Muscle layer of colon (tissue), 2 donors: ENCODE data around the gene PSRC1.
"Not testable (repeated sequence)": the region's sequence is repeated elsewhere in the genome, so short reads cannot be mapped to it uniquely, and the experiment has no call there.

Experiments used
- H3K27ac ChIP-seq: one replicate; pipeline ENCODE4 v1.7.0; 2013; ENCODE audit warnings: low read depth, mild to moderate bottlenecking, low read length, moderate library complexity
- H3K27me3 ChIP-seq, 2 donors: one replicate each; pipeline ENCODE4 v1.7.0; 2013; ENCODE audit warnings: low read length in 2 of 2, mild to moderate bottlenecking in 2 of 2; ENCODE audit not compliant: insufficient read depth in 2 of 2, control insufficient read depth in 1 of 2
- H3K36me3 ChIP-seq: one replicate; pipeline ENCODE4 v1.7.0; 2013; ENCODE audit warnings: mild to moderate bottlenecking, low read length; ENCODE audit not compliant: insufficient read depth
- H3K4me1 ChIP-seq: one replicate; pipeline ENCODE4 v1.7.0; 2013; ENCODE audit warnings: mild to moderate bottlenecking, low read length; ENCODE audit not compliant: insufficient read depth
- H3K4me3 ChIP-seq, 2 donors: one replicate each; pipeline ENCODE4 v1.7.0; 2013; ENCODE audit warnings: low read length in 2 of 2, low read depth in 1 of 2, mild to moderate bottlenecking in 1 of 2, moderate library complexity in 1 of 2
- H3K9ac ChIP-seq: one replicate; pipeline ENCODE4 v1.7.0; 2013; ENCODE audit warnings: low read length
- H3K9me3 ChIP-seq: one replicate; pipeline ENCODE4 v1.7.0; 2013; ENCODE audit warnings: mild to moderate bottlenecking, low read length
- donor health status: abdominal sarcoma.
- donor health status: Adenocarcinoma of cecum.

PSRC1 gene

GRCh38 chr1:109294481-109294880 is 11.5 kb upstream of the PSRC1 start:
- Histone ChIP-seq H3K9ac (no peak overlapping the region), H3K27ac (no peak overlapping the region)

GRCh38 chr1:109293026-109293425 is 10.1 kb upstream of the PSRC1 start:
- no peak overlapping the region for H3K27ac ChIP-seq
- H3K36me3 ChIP-seq, result no peaks in the 10 kb centered on the region

More at GRCh38 chr1:109294481-109294880, 11.5 kb upstream of the PSRC1 start:
- Histone ChIP-seq H3K9me3 (no peaks in the 10 kb centered on the region), H3K36me3 (no peaks in the 10 kb centered on the region), H3K27me3 (no peaks in the 10 kb centered on the region), H3K4me3 (no peak overlapping the region), H3K4me1 (peaks cover 12% of the 10 kb centered on the region)

GRCh38 chr1:109292364-109292763 is 9.4 kb upstream of the PSRC1 start:
- Histone ChIP-seq H3K4me1 (no peaks in the 10 kb centered on the region), H3K9ac (no peak overlapping the region), H3K36me3 (no peaks in the 10 kb centered on the region), H3K4me3 (no peak overlapping the region), H3K9me3 (no peaks in the 10 kb centered on the region), H3K27me3 (no peaks in the 10 kb centered on the region), H3K27ac (no peak overlapping the region)

More at GRCh38 chr1:109293026-109293425, 10.1 kb upstream of the PSRC1 start:
- no peaks in the 10 kb centered on the region for H3K4me1 ChIP-seq
- no peak overlapping the region for H3K9ac ChIP-seq
- H3K4me3 ChIP-seq, result no peak overlapping the region
- H3K27me3 ChIP-seq, result no peaks in the 10 kb centered on the region
- H3K9me3 ChIP-seq, result no peaks in the 10 kb centered on the region

- H3K36me3 ChIP-seq, result no peaks in the 10 kb centered on the region
- H3K4me3 ChIP-seq, result no peak overlapping the region
- H3K27me3 ChIP-seq, result no peaks in the 10 kb centered on the region
- no peaks in the 10 kb centered on the region for H3K9me3 ChIP-seq
- no peak overlapping the region for H3K9ac ChIP-seq
- H3K27ac ChIP-seq, result no peak overlapping the region
- H3K4me1 ChIP-seq, result no peaks in the 10 kb centered on the region
Measured at GRCh38 chr1:109290998-109291397, 8.1 kb upstream of the PSRC1 start.

- H3K9ac ChIP-seq, result no peak overlapping the region
- no peaks in the 10 kb centered on the region for H3K4me1 ChIP-seq
- H3K27ac ChIP-seq, result no peak overlapping the region
- no peak overlapping the region for H3K4me3 ChIP-seq
- H3K27me3 ChIP-seq, result no peaks in the 10 kb centered on the region
- no peaks in the 10 kb centered on the region for H3K9me3 ChIP-seq
- no peaks in the 10 kb centered on the region for H3K36me3 ChIP-seq
Measured at GRCh38 chr1:109290137-109290536, 7.2 kb upstream of the PSRC1 start.

GRCh38 chr1:109286762-109287161 is 3.8 kb upstream of the PSRC1 start:
- not testable (repeated sequence) for H3K9ac ChIP-seq, H3K36me3 ChIP-seq, H3K27ac ChIP-seq, H3K9me3 ChIP-seq, H3K27me3 ChIP-seq, H3K4me3 ChIP-seq
- peaks cover 18% of the 10 kb centered on the region for H3K4me1 ChIP-seq

GRCh38 chr1:109283748-109284600 is 1.0 kb upstream of the PSRC1 start:
- Histone ChIP-seq H3K27ac (peak overlapping the region; percentile 84), H3K27me3 (no peaks in the 10 kb centered on the region), H3K36me3 (no peaks in the 10 kb centered on the region), H3K4me1 (peaks cover 18% of the 10 kb centered on the region), H3K9me3 (no peaks in the 10 kb centered on the region), H3K9ac (peak overlapping the region; percentile 51), H3K4me3 (peak overlapping the region; percentile 58 to 85)

- H3K9me3 ChIP-seq, result no peaks in the 10 kb centered on the region
- no peaks in the 10 kb centered on the region for H3K36me3 ChIP-seq
- peaks cover 18% of the 10 kb centered on the region for H3K4me1 ChIP-seq
- no peak overlapping the region for H3K9ac ChIP-seq
- H3K27ac ChIP-seq, result peak overlapping the region; percentile 84
- no peaks in the 10 kb centered on the region for H3K27me3 ChIP-seq
- peak overlapping the region; percentile 58 to 85 for H3K4me3 ChIP-seq
Measured at GRCh38 chr1:109282497-109282951, 421 bp downstream of the PSRC1 start.

GRCh38 chr1:109281680-109282496 is 1.1 kb downstream of the PSRC1 start:
- Histone ChIP-seq H3K9ac (no peak overlapping the region), H3K27me3 (no peaks in the 10 kb centered on the region), H3K36me3 (no peaks in the 10 kb centered on the region), H3K4me1 (peaks cover 18% of the 10 kb centered on the region), H3K4me3 (peak overlapping the region in 1 of 2 donors; percentile 85), H3K9me3 (no peaks in the 10 kb centered on the region), H3K27ac (no peak overlapping the region)

- H3K4me1 ChIP-seq, result peaks cover 18% of the 10 kb centered on the region
- H3K9ac ChIP-seq, result no peak overlapping the region
- no peaks in the 10 kb centered on the region for H3K9me3 ChIP-seq
- H3K4me3 ChIP-seq, result no peak overlapping the region
- H3K27ac ChIP-seq, result no peak overlapping the region
- H3K27me3 ChIP-seq, result no peaks in the 10 kb centered on the region
- H3K36me3 ChIP-seq, result no peaks in the 10 kb centered on the region
Measured at GRCh38 chr1:109280862-109281261, 2.1 kb downstream of the PSRC1 start.

GRCh38 chr1:109279615-109280278 is 3.2 kb downstream of the PSRC1 start:
- H3K36me3 ChIP-seq, result no peaks in the 10 kb centered on the region
- no peaks in the 10 kb centered on the region for H3K9me3 ChIP-seq
- no peak overlapping the region for H3K4me3 ChIP-seq
- H3K27ac ChIP-seq, result no peak overlapping the region
- H3K27me3 ChIP-seq, result no peaks in the 10 kb centered on the region
- H3K9ac ChIP-seq, result no peak overlapping the region
- peaks cover 24% of the 10 kb centered on the region for H3K4me1 ChIP-seq
